GM12892 (cell line): Measurements from ENCODE around the gene FLT3LG.

Experiments
- POLR2A ChIP-seq: IDR thresholded peaks from 2 replicates; pipeline ENCODE4 v1.6.1; 2011; ENCODE audit warnings: low read depth, low read length, control low read depth
- POLR2AphosphoS5 ChIP-seq: IDR thresholded peaks from 2 replicates; pipeline ENCODE4 v1.6.1; 2011; ENCODE audit warnings: low read depth, low read length, control low read depth

- no peak for TF ChIP-seq POLR2A
- no peak for TF ChIP-seq POLR2AphosphoS5
These were observed 11.5 kb upstream of the FLT3LG start for GRCh38 chr19:49462492-49462891.
